ENCODE measurements around the gene RNF144B.
"Not testable (repeated sequence)": the region's sequence is repeated elsewhere in the genome, so short reads cannot be mapped to it uniquely, and the experiment has no call there.

The RNF144B gene

DNA sequence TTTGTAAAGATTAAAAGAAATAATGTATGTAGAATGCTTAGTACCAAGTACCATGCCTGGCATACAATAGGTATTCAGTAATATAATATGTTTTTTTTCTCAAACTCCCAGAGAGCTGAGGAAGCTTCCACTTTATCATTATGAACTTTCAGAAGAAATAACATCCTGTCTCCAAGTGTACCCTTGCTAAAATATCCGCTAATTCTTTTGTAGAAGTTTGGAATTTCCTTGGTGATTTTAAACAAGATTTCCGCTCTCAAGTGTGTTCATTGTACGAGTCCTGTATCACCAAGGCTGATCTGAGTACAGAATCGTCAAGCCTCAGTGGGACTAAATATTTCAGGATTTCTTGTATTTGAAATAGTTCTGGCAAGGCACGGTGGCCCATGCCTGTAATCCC is 16.1 kb upstream of the RNF144B start:
- DNase-seq (ENCODE audit: low read depth, low spot score), result no peak

DNA sequence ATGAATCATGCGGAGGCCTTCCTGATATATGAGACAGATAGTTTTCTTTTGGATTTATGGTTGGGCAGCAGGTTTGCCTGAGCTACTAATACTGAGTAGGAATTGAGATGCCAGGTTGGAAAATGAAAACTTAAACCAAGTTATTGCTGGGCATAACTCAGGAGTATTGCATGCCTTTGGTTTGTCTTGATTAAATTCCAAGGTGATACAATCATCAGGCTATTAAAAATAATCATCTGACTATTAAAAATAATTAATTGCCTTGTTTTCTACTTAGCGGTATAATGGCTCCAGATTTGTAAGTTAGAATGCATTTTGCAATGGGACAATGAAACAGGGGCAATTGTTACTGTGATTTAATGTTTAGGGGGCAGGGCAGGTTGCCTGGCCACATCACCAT is 15.5 kb upstream of the RNF144B start:
- DNase-seq (ENCODE audit: low read depth, low spot score), result no peak

DNA sequence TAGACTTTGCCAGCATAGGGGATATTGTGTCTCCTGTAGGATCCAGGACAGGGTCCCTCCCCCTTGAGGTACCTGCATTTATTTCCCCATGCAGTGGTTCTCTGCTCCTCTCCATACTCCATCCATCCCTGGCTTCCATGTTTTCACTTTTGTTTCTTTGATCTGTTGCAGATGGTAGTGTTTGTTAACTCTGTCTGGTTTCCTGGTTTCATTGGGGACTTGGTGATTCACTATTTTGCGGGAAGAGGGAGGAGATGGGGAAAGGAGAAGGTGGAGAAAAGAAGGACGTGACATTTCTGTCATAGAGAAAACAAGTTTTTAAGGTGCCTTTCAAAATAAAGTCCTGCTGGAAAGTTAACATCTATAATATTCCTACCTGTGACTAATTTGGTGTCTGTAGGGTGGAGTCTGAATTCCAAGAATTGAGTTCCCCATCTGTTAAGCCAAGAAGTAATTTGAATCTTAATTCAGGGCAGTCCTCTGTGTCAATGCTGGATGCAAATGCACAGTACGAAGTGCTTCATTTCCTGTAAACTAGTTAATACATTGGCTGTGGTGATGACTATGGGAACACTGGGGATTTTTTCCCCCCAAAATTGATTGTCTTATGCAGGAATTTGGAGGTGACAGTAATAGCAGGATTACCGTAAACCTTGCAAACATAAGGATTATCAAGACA is 6.9 kb upstream of the RNF144B start:
- no peak for DNase-seq (ENCODE audit: low read depth, low spot score)

DNA sequence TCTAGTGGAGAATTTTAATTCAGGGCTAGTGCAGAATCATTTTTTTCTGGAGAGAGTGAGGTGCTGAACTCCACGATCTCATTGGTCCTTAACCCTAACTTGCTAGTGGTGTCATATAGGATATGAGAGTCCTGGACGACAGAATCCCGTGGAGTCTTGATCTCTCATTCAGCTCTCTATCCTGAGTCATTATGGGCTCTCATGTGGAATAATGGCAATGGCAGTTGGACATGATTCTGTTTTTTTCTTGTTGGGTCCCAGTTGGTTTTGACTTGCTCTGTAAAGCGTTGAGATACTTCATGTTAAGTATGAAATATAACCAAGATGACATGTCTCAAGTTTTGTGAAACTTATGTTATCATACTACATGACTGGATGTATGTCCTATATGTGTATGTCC is 6.3 kb upstream of the RNF144B start:
- no peak for DNase-seq (ENCODE audit: low read depth, low spot score)

DNA sequence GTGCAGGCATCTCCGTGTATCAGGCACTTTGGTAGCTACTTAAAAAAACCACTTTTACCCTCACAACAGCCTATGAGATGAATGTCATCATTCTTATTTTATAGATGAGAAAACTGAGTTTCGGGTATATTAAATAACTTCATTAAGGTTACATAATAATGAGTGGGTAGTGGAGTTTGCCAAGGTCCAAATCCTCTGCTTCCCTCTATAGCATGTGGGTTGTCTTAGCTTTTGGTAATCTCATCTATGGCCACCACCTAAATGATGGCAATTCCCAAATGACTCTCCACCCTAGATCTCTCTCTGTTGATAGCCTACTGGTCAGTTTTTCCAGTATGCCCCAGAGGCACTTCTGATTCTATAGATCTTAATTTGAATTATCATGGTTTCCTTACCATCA is 3.7 kb upstream of the RNF144B start:
- no peak for DNase-seq (ENCODE audit: low read depth, low spot score)

DNA sequence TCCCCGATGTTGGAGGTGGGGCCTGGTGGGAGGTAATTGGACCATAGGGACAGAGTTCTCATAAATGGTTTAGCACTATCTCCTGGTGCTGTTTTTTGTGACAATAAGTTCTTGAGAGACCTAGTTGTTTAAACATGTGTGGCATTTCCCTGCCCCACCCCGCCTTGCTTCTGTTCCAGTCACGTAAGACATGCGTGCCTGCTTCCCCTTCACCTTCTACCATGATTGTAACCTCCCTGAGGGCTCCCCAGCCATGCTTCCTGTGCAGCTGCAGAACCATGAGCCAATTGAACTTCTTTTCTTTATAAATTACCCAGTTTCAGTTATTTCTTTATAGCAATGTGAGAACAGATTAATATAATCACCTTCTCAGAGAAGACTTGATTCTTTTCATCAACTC is 2.5 kb upstream of the RNF144B start:
- no peak for DNase-seq (ENCODE audit: low read depth, low spot score)

DNA sequence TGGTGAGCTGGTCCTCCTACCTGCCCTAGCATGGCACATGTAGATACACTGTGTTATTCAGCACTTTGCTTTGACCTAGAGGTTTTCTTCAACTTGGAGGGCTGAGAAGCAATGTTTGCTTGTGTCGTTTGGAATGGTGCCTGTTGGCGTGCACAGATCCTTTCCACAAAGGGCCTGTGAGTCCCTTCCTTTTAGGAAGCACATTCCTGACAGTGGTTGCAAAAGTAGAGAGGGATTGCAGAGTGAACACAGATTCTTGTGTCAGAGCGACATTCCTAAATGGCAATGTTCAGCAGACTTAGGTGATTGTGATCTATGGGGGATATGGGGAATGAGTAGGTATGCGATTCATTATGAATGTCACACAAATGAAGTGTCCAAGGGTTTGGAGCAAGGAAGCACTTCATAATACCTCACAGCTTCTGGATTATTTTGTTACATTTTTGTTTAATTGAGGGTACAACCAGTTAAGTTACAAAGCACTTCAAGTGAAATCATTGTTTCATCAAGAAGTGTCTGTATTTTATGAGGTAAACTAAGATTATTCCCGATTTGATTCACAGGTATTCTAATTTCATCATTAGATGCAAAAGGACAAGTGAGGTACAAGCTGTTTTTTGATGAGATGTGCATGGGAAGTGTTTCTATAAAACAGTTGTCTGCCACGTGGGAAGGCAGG is 713 bp upstream of the RNF144B start:
- DNase-seq (ENCODE audit: low read depth, low spot score), result no peak

DNA sequence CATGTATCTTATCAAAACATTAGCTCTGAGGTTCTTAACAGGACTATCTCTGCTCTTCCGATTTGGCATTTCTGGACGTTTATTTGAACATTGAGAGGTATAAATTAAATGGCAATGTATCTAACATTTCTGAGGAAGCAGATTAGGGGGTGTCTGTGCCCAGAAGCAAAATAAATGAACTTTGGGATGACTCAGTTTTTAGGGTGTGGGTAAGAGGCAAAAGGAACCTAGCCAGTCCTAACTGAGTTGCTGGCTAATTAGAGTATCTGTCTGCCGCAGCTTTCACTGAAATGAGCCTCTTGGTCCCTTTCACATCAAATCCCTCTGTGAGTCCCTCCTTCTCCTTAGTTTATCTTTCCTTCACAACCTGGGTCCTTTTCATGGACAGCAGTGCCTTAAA is 1.1 kb downstream of the RNF144B start:
- DNase-seq (ENCODE audit: low read depth, low spot score), result no peak

DNA sequence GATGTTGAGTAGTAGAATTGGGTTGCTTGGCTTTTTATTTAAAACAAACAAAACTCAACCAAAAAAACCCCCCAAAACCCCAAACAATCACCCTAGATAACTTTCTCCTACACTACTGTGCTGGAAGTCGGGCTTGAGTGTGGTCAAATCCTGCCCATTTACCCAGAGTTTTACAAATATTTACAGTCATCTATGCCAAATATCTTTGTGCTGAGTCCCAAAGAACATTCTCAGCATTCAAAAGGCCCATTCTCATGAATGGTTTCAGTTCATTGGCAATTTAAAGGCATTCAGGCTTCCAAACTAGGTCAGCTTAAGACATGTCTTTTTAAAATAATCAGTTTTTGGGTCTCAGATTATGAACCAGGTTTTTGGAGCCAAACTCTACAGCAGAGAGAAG is 1.8 kb downstream of the RNF144B start:
- no peak for DNase-seq (ENCODE audit: low read depth, low spot score)

DNA sequence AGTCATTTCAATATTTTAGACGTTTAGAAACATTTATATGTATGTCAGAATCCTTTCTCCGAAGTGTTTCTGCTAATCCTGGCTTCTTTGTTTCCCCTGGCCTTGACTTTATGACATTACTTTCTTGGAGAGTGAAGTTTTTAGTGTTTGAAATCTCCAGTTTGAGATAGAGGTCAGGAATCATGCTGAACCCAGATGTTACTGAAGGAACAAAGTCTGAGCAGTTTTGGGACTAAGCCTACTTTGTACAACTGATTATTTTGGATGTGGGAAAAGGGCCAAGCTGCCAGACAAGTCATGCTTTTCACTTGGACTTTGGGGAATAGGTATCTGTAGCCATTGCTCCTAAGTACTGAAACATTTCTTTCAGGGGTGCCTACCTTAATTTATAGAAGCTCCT is 2.3 kb downstream of the RNF144B start:
- no peak for DNase-seq (ENCODE audit: low read depth, low spot score)

DNA sequence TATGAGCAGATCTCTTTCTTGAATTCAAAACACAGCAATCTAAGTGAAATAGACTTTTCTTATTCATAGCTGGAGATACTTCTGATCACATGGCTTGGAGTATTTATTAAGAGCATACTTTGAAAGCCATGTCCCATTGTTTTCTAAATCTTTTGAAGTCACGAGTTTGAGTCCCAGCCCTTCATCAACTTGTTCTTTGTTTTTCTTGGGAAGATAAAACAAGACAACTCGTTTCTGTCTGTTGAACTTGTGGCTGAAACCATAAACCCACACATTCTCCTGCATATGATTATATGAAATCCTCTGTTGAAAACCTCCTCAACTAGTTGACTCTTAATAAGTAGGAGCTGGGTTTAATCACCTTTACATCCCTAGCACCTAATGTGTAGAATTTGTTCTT is 3.3 kb downstream of the RNF144B start:
- no peak for DNase-seq (ENCODE audit: low read depth, low spot score)

DNA sequence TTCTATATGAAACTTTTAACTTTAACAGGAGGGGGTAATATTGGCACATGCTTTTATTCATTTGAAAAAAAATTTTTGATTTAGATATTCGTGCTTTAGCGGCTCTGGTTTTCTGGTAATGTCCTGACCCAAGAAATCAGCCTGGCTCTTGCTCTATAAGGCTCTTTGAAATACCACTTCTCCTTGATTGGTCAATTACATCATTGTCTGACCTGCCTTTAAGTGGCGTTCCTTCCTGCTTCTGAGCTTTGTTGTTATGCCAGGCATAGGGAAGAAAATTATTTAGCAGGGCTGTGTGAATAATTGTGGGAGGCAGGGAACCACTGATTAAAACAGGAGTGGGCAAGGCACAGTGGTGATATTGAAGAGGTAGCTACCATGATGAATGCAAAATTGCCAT is 3.9 kb downstream of the RNF144B start:
- no peak for DNase-seq (ENCODE audit: low read depth, low spot score)

DNA sequence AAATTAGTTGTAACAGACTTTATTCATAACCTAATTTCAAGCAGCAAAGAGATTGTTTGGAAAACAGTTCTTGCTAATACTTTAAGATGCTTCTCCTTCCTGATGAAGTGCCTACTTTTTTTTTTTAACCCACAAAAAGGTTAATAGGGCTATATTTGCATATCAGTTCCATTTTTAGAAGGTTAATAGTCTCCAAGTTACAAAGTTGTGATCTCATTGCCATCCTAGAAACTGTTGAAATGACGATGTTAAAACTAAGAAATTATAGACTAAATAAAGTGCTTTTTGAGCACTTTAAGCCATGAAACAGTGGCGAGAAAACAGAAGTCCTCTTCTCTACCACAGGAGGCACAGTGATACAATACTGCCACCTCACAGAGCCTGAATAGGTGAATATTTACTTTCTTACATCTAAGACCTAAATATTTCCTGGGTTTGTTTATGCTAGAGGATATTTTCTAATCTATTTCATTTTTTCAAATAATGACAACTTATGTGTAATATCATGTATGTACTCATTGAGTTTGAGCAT is 5.3 kb downstream of the RNF144B start:
- DNase-seq (ENCODE audit: low read depth, low spot score), result no peak

DNA sequence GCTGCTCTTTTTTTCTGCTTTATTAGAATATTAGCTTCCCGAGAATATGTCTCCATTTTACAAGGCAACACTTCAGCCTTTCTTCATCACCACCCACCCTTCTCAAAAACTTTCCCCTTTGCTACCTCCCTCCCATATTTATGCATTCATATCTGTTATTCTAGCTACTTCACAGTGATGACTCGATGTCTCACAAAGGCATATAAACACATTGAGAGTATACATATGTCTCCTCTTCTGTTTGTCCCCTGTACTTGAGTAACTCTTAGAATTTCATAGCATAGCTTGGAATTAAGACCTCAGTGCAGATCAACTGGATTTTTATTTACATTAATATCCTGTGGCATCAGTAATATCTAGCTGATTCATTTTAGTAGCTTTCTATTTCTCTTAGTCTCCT is 6.5 kb downstream of the RNF144B start:
- DNase-seq (ENCODE audit: low read depth, low spot score), result no peak

DNA sequence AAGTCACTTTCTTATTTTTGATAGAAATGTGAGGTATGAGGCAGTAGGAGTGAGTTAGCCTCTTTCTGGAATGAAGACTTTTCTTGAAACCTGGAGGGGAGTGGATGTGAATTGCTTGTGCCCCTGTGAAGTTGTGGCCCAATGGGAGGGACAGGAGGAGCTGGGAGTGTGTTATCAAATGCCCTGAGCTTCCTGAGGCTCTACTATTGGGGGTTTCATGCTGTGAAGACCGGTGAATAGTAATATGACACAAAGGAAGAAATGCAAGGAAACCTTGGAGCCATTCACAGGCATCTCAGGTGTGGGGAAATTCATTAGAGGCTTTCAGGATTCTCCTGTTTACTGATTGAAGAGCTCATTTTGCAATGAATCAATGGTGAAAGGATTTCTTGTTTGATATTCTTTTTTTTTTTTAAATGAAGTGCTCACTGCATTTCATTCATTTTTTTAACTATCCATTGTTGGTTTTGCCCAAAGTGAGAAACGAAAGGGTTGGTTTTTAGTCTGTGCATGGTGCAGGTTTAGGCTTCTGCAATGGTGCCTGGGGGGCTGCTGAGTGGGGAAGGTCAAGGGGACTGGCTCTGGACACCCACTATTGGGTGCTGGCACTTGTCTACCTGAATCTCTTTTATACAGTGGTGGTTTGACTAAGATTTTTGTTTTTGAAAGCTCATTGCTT is 8.2 kb downstream of the RNF144B start:
- DNase-seq (ENCODE audit: low read depth, low spot score), result no peak

DNA sequence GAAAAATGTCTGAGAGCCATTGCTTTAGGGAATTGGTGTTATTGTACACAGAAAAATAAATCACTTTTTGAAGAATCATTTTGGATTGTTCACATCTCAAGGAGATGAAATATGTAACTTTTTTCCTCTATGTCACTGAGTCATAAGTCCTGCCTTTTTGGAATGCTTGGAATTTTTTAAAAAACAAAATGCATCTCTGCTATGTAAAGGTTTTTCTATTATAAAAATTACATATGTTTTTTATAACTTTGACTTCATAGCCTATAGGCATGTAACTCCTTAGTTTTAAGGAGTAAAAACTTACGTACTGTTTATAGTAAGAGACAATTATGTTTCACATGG is 8.7 kb downstream of the RNF144B start:
- no peak for DNase-seq (ENCODE audit: low read depth, low spot score)

DNA sequence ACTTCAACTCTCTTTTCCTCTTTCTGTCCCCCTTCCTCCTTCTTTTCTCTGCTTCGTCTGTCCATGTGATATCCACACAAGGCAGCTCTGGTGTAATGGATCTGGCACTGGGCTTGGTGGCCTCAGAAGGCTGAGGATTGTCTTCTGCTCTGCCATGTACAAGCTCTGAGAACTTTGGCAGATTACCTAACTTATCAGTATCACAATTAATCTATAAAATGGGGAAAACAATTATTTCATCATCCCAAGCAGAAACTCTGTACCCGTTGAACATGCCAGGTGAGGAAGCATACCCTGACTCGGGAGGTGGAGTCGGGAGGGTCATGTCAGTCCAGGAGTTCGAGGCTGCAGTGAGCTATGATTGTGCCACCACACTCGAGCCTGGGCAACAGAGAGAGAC is 10.6 kb downstream of the RNF144B start:
- no peak for DNase-seq (ENCODE audit: low read depth, low spot score)

DNA sequence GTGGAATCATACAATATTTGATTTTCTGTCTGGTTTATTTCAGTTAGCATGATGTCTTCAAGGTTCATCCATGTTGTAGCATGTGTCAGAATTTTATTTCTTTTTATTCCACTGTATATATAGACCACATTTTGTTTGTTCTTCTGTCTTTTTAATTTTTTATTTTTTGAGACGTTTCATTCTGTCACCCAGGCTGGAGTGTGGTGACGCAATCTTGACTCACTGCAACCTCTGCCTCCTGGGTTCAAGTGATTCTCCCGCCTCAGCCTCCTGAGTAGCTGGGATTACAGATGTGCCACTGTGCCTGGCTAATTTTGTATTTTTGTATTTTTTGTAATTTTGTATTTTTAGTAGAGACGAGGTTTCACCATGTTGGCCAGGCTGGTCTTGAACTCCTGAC is 11.1 kb downstream of the RNF144B start:
- DNase-seq (ENCODE audit: low read depth, low spot score), result not testable (repeated sequence)

DNA sequence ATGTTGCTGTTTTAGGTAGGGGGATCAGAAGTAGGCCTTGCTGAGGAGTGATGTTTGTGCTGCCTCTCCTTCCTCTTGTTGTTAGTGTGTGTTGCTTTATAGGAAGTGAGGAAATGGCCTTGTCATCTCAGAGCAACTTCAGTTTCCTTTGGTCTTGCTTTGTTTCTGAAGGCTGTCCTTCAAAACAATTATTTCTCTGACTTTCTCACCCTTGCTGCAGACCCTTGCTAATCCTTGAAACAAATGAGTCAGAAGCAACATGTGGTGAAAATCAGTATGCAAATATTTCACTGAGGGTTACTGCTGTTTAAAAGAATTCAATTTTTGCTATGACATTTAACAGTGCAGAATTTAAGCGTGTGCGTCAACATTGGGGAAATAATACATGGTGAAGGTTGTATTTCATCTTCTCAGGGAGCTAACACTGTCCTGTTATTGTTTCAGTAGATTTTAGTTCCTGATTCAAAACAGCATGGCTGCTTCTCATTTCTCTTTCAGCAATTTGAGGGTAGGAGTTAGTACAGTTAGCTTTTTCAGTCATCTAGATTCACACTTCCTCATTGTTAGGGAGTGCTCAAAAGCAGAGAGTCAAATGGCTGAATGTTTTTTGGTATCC is 13.8 kb downstream of the RNF144B start:
- no peak for DNase-seq (ENCODE audit: low read depth, low spot score)

DNA sequence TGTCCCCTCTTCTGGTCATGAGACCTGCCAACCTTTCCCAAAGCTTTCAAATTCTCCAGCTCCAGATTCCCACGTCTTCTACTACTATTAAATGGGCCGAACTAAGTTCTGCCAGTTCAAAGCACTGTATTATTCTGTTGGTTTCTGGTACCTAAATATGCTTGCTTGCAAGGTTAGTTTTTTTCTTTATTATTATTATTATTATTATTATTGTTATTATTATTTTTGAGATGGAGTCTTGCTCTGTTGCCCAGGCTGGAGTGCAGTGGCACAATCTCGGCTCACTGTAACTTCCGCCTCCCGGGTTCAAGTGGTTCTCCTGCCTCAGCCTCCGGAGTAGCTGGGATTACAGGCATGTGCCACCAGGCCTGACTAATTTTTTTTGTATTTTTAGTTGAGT is 17.8 kb downstream of the RNF144B start:
- not testable (repeated sequence) for DNase-seq (ENCODE audit: low read depth, low spot score)

DNA sequence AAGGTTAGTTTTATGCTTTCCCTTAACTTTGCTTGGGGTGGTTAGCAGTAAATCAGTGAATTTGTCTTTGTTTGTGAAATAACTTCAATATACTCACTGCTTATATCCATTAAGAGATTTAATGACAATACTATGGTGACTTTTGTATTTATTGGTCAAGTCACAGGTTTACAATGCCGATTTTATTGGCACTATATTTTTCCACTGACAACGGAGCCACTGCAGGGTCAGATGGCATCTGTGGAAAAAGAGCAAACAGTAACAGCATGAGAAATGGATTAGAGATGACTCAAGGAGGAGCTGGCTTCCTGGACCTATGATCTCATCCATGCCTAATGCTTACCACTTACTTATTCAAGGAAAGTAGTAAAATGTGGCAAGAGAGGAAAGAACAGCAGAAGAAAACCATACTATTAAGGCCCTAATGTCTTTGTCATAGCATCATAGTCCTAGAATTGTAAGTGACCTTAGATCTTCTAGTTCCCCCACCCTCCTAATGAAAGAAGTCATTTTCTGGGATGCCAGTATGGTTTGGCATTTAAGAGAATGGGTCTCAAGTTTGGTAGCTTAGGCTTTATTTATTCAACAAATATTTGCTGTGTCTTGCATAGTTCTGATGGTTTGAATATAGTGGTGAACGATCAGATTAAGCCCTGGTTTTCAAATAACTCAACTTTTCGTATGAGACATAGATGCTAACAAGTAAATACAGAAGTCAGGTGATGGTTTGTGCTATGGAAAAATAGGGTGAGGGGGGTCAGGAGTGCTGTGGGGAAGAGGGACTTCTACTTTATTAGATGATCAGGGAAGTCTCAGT is 18.5 kb downstream of the RNF144B start:
- no peak for DNase-seq (ENCODE audit: low read depth, low spot score)

Measured in activated CD4-positive, CD25-positive, alpha-beta regulatory T cell treated with anti-CD3 and anti-CD28 coated beads, Interleukin-2, amount 50 U/mL, for 16 hours (primary cell).